Posterior vena cava (tissue), 2 donors: Measurements from ENCODE around the gene GNAZ. TPM values are rescaled to one million over a fixed set of nuclear protein-coding genes. Genes with fewer than 3 reads are reported as not detected.

Source experiments
- DNase-seq: peaks from one replicate; pipeline ENCODE4 v3.0.0-alpha.2; 2020; ENCODE audit warnings: low spot score
- intact Hi-C, 2 donors: fragments of 100-400 bp; cut with DNase I; formaldehyde crosslinking; loops; one replicate each; pipeline versions ENCODE4 v1.14.1 to v1.14.2; 2022 to 2023
- total RNA-seq, 2 donors: library from RNA; stranded (reverse); fragmentation: NEBNext Ultra II Directional; extraction: Animal tissue kit (Norgen Biotek cat#: 25700); gene quantifications; one replicate each; pipeline ENCODE4 v1.2.1, GENCODE V29; 2021
- donor health status: DM: yes; HTN: yes; CAD: no.
- donor health status: DM: yes; HTN: yes; CAD: no.

The GNAZ gene
- total RNA-seq, 2 donors from 2014 or later = 34.3 to 37.0 TPM

DNA sequence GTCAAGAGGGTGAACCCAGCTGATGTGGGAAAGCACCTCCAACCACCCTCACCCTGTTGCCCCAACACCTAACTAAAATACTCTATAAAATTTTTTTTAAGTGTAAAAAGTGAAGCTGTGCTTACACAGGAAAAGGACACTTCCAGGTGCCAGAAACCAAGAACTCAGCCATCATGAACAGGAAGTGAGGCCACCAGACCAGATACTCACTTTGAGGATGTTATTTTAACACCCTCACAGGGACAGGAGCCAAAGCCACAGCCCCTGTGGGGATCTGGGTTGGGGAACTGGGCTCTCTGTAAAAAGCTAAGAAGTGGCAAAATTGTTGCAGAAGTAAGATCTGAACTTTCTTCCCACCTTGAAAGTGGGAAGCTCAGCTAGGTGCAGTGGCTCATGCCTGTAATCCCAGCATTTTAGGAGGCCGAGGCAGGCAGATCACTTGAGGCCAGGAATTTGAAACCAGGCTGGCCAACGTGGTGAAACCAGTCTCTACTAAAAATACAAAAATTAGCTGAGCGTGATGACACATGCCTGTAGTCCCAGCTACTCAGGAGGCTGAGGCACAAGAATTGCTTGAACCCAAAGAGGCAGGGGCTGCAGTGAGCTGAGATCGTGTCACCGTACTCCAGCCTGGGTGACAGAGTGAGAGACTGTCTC, 67.7 kb downstream of the GNAZ start:
- DNase-seq = no peak
- intact Hi-C loops = no loop called here

DNA sequence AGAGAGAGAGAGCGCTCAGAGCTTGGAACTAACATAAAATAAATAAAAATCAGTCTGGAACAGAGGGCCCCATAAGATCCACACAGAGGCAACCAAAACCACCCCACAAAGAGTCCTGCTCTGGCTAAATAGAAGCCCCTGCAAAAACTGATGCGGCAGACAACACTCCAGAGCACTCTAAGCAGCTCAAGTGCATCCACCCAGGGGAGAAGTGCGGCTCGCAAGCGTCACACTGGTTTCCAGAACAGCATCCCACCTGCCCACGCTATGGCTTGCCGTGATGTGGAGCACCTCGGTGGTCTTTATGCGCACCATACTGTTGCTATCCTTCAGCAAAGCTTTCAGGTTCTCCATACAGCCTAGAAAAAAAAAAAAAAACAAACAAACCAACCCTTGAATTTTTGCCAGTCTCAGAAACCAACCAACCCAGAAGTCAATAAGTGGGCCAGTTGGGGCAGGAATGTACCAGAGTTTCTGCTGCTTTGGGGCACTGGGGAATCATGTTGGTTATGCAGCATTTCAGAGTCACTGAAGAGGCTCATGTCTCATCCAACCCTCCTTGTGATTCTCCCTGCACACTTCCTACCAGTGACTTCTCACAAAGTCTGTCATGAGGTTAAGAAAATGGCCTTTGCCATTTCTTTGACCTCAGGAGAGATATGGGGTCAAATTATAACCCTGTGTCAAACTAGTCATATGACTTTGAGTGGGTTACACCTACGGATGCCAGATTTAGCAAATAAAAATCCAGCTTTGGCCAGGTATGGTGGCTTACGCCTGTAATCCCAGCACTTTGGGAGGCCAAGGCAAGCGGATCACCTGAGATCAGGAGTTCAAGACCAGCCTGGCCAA, 68.5 kb downstream of the GNAZ start:
- DNase-seq = no peak
- intact Hi-C loops = no loop called here

DNA sequence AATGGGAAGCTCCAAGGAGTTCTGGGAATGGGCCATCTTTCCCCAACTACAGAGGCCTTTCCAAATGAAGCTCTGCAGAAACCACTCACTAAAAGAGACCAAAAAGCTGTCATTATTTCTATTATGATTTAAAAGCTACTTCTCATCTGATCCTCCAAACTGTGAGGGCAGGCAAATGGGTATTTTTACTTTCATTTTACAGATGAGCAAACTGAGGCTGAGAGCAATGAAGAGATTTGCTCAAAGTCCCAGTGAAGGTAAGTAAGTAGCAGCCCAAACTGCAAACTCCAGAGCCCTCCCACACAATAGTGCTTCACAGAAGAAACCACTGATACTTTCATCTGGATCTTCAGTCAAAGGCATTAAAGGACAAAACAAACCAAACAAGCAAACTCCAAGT, 70.1 kb downstream of the GNAZ start:
- DNase-seq = no peak
- intact Hi-C loops = loop anchor here in 1 of 2 donors (10.0 kb wide), 1 partner anchor 1004 kb away; no protein-coding TSS in a partner anchor

DNA sequence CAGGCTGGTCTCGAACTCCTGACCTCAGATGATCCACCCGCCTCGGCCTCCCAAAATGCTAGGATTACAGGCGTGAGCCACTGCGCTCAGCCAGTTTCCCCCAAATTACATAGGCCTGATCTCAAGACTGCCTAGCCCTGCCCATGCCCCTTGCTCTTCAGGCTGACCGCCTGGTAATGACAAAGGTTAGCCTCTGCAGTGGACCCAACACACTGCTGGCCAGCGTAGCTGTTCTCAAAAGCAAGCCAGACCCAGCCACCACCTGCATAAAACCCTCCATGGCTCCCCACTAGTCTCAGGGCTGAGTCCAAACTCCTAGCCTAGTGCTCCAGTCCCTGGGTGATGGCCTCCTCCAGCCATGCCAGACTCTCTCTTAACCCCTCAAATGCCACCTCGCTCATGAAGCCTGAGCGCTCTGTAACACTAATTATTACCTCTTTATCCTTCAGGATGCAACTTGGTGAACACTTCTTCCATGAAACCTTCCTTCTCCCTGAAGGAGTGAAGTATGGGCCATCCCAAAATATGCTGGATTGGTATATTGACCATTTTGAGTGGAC, 72.3 kb downstream of the GNAZ start:
- intact Hi-C loops = loop anchor here in 1 of 2 donors (10.0 kb wide), 1 partner anchor 1002 kb away; no protein-coding TSS in a partner anchor
- DNase-seq = no peak

DNA sequence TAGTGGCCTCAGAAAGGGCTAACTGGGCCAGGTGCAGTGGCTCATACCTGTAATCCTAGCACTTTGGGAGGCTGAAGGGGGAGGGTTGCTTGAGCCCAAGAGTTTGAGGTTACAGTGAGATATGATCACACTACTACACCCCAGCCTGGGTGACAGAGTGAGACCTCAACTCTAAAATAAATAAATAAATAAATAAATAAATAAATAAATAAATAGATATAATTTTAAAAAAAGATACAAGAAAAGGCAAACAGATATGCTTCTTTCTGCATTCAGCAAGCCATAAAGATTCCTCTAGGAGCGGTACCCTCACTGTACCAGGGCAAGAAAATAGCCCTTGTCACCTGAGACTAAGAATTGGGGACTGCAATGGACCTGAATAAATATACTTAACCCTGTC, 72.8 kb downstream of the GNAZ start:
- intact Hi-C loops = loop anchor here in 1 of 2 donors (10.0 kb wide), 1 partner anchor 1002 kb away; no protein-coding TSS in a partner anchor
- no peak for DNase-seq

DNA sequence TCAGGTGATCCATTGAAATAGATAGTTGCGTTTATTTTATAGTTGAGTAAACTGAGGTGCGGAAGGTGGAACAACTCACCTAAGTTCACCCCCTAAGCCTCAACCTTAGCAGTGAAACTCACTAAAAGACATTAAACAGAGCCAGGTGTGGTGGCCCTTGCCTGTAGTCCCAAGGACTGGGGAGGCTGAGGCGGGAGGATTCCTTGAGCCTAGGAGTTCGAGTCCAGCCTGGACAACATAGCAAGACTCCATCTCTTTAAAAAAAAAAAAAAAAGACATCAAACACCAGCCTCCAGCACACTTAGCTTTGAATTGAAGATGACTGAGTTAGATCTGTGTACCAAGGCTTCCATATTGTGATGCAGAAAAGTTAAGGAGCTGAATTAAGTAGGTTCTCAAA, 74.1 kb downstream of the GNAZ start:
- intact Hi-C loops = loop anchor here in 1 of 2 donors (10.0 kb wide), 1 partner anchor 1000 kb away; no protein-coding TSS in a partner anchor

DNA sequence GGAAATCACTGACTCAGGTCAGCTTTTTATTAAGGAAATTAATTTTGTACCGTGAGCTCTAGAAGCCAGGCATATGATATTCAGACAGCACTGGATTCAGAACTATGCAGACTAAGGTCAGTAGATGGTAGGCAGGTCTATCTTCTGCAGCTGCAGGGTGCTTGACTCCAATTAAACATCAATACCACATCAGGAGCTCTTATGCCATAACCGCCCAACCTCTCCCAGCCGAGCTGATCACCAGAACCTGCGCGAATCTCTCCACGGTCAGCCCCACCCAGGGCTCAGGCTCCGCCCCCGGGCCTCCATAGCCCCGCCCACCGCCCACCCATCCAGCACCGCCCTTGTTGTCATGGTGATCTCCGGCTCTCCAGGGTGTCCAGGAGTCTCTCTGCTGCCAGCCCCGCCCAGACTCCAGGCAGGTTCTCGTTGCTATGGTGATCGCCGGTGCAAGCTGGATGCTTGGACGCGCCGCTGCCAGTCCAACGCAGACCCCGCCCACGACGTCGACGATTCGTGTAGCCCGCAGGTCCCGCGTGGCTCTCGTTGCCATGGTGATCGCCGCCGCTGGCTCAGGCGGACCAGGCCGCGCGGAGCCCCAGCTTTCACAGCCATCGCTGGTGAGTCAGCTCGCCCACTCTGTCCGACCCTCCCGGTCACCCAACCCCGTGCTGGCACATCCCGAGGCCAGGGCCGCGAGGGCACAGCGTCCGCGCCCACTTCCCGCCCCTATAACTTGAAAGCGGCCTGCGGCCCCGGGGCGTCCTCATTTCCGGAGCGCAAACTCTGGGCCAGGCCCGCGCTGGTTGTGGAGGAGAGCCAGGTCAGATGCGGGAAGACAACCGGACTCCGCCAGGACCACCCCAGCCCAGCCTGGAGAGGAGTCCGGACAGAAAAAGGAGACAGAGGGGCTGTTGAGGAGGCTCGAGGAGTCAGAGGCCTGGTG, 74.9 kb downstream of the GNAZ start, which contains the start of gene RAB36:
TSS of gene RAB36 (plus strand) at position 546 of the 946 bp plus-strand sequence. CDS start 1,140 bp downstream, outside the sequence.
- intact Hi-C loops = loop anchor here in 1 of 2 donors (5.0 to 10.0 kb wide), 2 partner anchors 362 to 1000 kb away; no protein-coding TSS in a partner anchor
- peak; percentile 99 for DNase-seq

More for the DNA sequence above, 74.1 kb downstream of the GNAZ start:
- DNase-seq = no peak

DNA sequence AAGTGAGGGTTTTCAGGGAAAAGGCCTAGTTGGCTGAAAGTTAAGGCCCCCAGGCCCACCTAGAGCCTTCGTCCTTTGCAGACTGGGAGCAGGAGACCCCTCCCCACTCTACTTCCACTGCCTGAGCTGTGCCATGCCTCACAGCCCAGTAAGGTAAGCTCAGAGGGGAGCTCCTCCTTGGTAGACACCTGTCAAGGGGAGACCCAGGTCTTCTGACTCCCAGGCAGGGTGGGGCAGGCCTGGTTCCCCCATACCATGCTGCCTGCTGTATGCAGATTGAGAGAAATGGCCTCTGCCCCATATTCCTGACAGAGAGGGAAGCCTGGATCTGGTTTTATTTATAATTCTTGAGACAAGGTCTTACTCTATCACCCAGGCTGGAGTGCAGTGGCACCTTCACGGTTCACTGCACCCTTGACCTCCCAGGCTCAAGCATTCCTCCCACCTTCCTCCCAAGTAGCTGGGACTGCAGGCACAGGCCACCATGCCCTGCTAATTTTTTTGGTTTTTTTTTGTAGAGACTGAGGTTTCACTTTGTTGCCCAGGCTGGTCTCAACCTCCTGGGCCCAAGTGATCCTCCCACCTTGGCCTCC, 75.7 kb downstream of the GNAZ start:
- intact Hi-C loops = loop anchor here in 1 of 2 donors (5.0 to 10.0 kb wide), 2 partner anchors 361 to 999 kb away; no protein-coding TSS in a partner anchor
- DNase-seq = no peak

DNA sequence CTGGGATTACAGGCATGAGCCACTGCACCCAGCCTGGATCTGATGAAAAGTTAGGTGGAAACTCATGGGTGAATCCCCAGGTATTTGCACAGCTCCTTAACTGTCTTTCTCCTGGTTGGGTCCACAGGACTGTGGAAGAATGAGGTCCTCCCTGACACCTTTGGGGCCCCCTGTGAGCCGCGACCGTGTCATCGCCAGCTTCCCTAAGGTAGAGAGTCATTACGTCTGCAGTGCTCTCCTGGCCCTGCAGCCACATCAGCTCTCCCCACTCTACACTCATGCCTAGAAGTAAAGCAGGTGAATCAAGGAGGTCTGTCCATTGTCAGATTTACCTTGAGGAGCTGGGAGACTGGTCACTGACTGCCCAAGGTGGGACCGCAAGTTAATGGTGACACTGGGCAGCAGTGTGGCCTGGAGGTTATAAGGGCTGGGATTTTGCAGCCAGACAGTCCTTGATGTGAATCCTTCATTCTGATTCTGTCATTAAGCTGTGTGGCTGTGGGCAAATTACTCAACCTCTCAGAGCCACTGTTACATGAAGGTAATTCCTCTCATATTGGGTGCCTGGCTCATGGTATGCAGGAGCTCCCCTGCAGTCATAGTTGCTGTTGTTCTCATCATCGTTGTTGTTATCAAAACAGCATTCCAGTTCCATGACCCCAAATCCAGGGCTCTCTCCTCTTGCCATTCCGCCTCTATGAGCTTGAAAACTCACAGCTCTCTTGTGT, 76.3 kb downstream of the GNAZ start:
- intact Hi-C loops = loop anchor here in 1 of 2 donors (5.0 to 10.0 kb wide), 2 partner anchors 361 to 998 kb away; no protein-coding TSS in a partner anchor

DNA sequence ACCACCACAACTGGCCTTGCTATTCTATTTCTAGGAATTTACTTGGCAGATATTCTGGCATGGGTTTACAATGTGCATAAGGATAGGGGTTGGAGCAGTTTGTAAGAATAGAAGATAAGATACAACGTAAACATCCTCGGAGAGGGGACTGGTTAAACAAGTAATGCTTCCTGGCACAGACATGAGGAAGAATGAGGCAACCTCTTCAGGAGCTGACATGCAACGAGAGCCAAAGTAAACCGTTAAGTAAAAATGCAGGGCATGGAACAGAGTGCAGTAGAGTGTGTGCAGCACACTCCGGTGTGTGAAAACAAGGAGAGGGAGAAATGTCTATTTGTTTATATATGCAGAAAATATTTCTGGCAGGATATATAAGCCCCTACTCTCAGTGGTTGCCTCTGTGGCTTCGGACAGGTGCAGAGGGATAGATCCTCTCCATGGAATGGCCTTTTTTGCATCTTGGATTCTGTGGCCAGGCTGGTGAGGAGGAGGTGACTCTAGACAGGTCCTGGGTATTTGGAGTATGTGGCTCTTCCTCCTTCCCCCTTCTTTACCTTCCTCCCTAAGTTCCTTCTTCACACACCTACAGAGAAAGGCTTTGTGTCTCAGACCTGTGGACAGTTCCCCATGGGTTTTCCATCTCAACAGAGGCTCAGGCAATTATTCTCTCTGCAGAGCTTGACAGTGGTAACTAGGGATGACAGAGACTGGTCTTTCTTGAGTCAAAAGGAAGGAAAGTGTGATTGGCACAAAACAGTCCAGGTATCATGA, 77.5 kb downstream of the GNAZ start:
- intact Hi-C loops = loop anchor here in 1 of 2 donors (5.0 to 10.0 kb wide), 2 partner anchors 359 to 997 kb away; no protein-coding TSS in a partner anchor
- DNase-seq = no peak

More for the DNA sequence above, 76.3 kb downstream of the GNAZ start:
- DNase-seq = no peak

DNA sequence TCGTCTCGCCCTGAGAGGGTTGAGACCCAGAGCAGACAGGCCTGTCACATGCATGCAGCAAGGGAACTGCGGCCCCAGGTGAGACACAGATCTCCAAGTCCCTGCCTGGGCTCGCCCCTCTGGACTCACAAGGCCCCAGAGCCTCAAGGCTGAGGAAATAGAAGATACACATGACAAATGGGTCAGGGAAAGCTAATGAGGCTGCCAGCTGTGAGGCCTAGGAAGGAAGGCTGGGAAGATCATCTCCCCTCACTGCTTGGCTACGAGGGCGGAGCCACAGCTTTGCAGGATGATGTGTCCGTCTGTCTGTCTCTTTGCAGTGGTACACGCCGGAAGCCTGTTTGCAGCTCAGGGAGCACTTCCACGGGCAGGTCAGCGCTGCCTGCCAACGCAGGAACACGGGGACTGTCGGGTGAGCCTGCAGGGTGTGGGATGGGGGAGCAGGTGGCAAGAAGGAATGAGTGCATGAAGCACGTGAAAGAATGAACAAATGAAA, 79.5 kb downstream of the GNAZ start:
- intact Hi-C loops = loop anchor here in 1 of 2 donors (5.0 to 10.0 kb wide), 2 partner anchors 358 to 995 kb away; no protein-coding TSS in a partner anchor
- DNase-seq = no peak

DNA sequence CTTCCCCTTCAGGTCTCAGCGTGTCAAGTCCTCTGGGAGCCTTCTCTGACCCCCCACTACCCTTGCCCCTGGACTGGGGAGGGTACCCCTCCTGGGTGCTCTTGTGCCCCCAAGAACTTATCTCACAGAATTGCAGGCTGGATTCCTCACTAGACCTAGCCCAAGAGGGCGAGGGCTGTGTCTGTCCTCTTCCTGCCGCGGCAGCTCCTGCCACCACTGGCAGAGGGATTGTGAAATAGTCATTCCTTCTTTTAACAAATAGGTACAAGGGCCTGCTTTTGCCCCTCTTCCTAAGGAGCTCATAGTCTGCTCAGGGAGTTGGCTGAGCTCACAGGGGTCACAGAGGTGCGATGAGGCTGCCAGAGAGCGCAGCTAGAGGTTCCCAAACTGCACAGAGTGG, 80.4 kb downstream of the GNAZ start:
- intact Hi-C loops = no loop called here
- DNase-seq = no peak

DNA sequence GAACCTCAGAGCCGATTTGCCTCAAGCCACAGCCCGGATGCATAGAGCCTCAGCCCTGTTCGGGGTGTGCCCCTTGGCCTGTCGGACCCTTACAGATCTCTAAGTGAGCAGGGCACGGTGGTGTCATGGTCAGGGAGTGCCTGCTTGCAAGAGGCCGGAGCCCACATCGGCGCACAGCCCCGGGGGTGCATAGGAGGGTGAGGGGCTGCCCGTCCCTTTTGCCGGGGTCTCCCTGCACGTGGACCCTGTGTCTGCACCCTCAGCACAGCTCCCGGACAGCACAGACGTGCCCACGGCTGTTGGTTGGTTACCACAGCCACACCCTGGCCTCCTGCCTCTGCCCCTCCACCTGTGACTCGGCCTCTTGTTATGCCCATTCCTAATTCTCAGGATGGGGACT, 81.5 kb downstream of the GNAZ start:
- DNase-seq = no peak
- intact Hi-C loops = no loop called here

DNA sequence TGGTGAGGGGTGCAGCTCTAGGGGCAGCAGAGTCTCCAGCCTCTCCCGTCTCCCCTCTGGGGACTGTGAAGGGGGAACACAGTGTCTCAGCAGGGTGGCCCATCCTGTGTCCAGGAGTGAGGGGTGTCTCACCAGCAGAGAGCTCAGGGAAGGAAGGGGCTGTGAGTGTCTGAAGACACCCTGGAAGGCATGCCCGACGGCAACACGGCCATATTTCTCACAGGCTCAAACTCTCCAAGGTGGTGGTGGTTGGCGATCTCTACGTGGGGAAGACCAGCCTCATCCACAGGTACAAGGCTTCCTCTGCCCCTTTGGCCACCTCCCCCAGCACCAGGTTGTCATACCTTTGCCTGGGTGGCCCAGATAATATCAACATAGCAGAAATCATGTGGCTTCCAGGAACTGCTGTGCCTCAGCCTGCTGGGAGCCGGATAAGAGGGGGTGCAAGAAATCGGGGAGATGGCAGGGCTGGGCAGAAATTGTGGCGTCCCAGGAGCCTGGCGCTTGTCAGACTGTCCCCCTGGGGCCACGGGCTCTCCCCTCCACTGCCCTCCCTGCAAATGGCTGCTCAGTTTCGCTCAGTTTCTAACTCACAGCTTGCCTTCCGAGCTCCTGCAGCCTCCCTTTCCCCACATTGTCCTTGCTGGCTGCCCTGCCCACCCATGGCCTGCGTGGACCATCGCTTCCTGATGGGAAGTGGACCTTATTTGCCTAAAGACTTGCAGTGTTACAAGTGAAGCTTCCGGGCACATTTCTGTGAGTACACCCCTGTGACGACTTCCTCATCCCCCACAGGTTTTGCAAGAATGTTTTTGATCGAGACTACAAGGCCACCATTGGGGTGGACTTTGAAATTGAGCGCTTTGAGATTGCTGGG, 82.2 kb downstream of the GNAZ start:
- DNase-seq = no peak
- intact Hi-C loops = no loop called here

DNA sequence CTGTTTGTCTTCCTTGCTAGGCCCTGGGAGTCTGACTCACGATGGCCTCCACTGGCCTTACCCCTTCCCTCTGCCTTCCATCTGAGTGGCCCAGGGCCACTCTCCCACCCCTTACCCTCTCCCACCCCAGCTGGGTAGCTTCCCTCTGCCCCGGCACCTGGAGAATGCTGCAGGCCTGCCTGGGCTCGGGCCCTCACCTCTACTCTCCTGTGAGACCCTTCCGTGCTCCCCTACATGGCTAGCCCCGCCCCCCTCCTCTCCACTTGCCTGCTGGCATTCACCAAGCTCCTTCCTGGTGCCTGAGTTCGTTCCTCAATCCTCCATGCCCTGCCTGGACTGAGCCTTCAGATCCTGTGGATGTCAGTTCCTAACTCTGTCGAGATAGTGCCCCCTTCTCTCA, 83.7 kb downstream of the GNAZ start:
- DNase-seq = no peak
- intact Hi-C loops = no loop called here

DNA sequence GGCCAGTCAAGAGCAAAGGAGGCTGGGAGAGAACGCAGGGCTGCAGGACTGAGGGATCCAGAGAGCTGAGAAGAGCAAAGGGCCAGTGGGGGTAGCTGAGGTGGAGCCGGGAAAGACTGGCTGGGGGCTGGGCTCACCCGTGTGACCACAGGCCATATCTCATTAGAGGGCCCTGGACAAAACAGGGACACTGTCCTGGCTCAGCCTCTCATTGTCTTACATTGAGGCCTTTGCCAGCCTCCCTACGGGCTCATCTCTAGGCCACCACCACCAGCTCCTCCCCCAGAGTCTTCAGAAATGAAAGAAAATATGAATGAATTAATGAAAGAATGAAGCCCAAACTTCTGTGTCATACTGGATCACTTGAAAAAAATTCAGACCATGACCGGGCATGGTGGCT, 84.1 kb downstream of the GNAZ start:
- intact Hi-C loops = no loop called here
- DNase-seq = no peak
